ENCODE measurements around the gene INAVA. TPM values are rescaled to one million over a fixed set of nuclear protein-coding genes. Genes with fewer than 3 reads are reported as not detected.

The INAVA gene
- total RNA-seq, 1 experiment from 2014 or later = 41.2 TPM

DNA sequence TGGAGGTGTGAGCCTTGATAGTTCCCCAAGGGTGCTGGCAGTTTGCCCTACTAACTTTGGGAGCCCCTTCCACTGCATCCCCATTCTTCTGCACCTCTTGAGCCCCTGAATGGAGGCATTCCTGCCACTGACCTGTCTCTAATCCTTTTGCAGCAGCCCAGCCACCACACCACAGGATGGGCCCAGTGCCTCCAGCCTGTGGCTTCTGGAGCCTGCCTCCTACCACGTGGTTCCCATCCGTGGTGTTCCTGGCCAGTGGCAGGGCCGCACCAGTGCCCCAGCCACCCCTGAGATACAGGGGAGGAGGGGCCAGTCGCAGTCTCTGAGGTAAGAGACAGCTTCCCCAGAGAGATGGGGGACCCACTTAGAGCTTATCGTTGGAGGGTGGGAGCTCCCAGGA, 14.4 kb downstream of the INAVA start:
- ATAC-seq (no peak), DNase-seq (ENCODE audit: low spot score) (no peak)
- H3K27ac Mint-ChIP-seq = no peak overlapping the region
- H3K9me3 Mint-ChIP-seq = no peaks in the 10 kb centered on the region
- H3K4me1 Mint-ChIP-seq = no peaks in the 10 kb centered on the region
- ChIA-PET CTCF (no interaction called here), POLR2A (no interaction called here)
- TF ChIP-seq, protein P1, sequence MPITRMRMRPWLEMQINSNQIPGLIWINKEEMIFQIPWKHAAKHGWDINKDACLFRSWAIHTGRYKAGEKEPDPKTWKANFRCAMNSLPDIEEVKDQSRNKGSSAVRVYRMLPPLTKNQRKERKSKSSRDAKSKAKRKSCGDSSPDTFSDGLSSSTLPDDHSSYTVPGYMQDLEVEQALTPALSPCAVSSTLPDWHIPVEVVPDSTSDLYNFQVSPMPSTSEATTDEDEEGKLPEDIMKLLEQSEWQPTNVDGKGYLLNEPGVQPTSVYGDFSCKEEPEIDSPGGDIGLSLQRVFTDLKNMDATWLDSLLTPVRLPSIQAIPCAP (CRISPR knock-in tag; IDR thresholded peaks at IDR 0.05) = no peak
- TF ChIP-seq ATF1 (CRISPR knock-in tag; IDR thresholded peaks at IDR 0.05) = no peak
- TF ChIP-seq PRDM15 (CRISPR knock-in tag; IDR thresholded peaks at IDR 0.05) = no peak
- TF ChIP-seq ZBTB21 (CRISPR knock-in tag; IDR thresholded peaks at IDR 0.05; ENCODE audit: borderline replicate concordance) = no peak
- no peak for TF ChIP-seq JAZF1 (CRISPR knock-in tag; IDR thresholded peaks at IDR 0.05)
- no peak for TF ChIP-seq TEAD1 (CRISPR knock-in tag; IDR thresholded peaks at IDR 0.05)
- no peak for TF ChIP-seq RELA (CRISPR knock-in tag; IDR thresholded peaks at IDR 0.05; ENCODE audit: borderline replicate concordance)
- TF ChIP-seq OVOL2 (CRISPR knock-in tag; IDR thresholded peaks at IDR 0.05; ENCODE audit: borderline replicate concordance) = no peak
- TF ChIP-seq SMAD3 (CRISPR knock-in tag; IDR thresholded peaks at IDR 0.05; ENCODE audit: borderline replicate concordance) = no peak
- TF ChIP-seq, protein P2, sequence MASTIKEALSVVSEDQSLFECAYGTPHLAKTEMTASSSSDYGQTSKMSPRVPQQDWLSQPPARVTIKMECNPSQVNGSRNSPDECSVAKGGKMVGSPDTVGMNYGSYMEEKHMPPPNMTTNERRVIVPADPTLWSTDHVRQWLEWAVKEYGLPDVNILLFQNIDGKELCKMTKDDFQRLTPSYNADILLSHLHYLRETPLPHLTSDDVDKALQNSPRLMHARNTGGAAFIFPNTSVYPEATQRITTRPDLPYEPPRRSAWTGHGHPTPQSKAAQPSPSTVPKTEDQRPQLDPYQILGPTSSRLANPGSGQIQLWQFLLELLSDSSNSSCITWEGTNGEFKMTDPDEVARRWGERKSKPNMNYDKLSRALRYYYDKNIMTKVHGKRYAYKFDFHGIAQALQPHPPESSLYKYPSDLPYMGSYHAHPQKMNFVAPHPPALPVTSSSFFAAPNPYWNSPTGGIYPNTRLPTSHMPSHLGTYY (CRISPR knock-in tag; IDR thresholded peaks at IDR 0.05) = no peak
- TF ChIP-seq, protein P3, sequence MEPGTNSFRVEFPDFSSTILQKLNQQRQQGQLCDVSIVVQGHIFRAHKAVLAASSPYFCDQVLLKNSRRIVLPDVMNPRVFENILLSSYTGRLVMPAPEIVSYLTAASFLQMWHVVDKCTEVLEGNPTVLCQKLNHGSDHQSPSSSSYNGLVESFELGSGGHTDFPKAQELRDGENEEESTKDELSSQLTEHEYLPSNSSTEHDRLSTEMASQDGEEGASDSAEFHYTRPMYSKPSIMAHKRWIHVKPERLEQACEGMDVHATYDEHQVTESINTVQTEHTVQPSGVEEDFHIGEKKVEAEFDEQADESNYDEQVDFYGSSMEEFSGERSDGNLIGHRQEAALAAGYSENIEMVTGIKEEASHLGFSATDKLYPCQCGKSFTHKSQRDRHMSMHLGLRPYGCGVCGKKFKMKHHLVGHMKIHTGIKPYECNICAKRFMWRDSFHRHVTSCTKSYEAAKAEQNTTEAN (CRISPR knock-in tag; IDR thresholded peaks at IDR 0.05) = no peak
- TF ChIP-seq ZNF532 (CRISPR knock-in tag; IDR thresholded peaks at IDR 0.05; ENCODE audit: borderline replicate concordance) = no peak
- TF ChIP-seq, protein P4, sequence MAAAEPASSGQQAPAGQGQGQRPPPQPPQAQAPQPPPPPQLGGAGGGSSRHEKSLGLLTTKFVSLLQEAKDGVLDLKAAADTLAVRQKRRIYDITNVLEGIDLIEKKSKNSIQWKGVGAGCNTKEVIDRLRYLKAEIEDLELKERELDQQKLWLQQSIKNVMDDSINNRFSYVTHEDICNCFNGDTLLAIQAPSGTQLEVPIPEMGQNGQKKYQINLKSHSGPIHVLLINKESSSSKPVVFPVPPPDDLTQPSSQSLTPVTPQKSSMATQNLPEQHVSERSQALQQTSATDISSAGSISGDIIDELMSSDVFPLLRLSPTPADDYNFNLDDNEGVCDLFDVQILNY (CRISPR knock-in tag; IDR thresholded peaks at IDR 0.05) = no peak
- no peak for TF ChIP-seq ESRRA (CRISPR knock-in tag; IDR thresholded peaks at IDR 0.05; ENCODE audit: borderline replicate concordance)
- no peak for TF ChIP-seq TEAD4 (CRISPR knock-in tag; IDR thresholded peaks at IDR 0.05)
- TF ChIP-seq ZMAT4 (CRISPR knock-in tag; IDR thresholded peaks at IDR 0.05) = no peak
- H3K36me3 Mint-ChIP-seq = peaks cover 35% of the 10 kb centered on the region
- no peaks in the 10 kb centered on the region for H3K27me3 Mint-ChIP-seq (ENCODE audit: low read depth)
- H3K4me3 Mint-ChIP-seq = no peak overlapping the region

Measured in WTC11 (cell line).